Transverse colon (tissue), 4 donors: ENCODE measurements around the gene AK9.

Experiments used
- CTCF ChIP-seq, 5 experiments: fragments of 200-600 bp in 3 of 5; fragments of 450-650 bp in 2 of 5; sonication (generic) in 3 of 5; IDR thresholded peaks; 1 replicate in 2 of 5; 2 replicates in 3 of 5; pipeline ENCODE4 v1.5.1; 2016 to 2017; ENCODE audit warnings: antibody characterized with exemption in 5 of 5, inconsistent platforms in 3 of 5, mild to moderate bottlenecking in 2 of 5, moderate library complexity in 1 of 5
- POLR2A ChIP-seq: fragments of 450-650 bp; IDR thresholded peaks from one replicate; pipeline ENCODE4 v1.6.1; 2016; ENCODE audit warnings: antibody characterized with exemption, mild to moderate bottlenecking, moderate library complexity
- POLR2AphosphoS5 ChIP-seq, 3 donors: sonication (generic); formaldehyde crosslinking; IDR thresholded peaks; one replicate each; pipeline ENCODE4 v1.6.1; 2016; ENCODE audit warnings: antibody characterized with exemption in 3 of 3

GRCh38 chr6:109456111-109456583 lies 234.9 kb downstream of the AK9 start:
- TF ChIP-seq CTCF (IDR thresholded peaks at IDR 0.05) (no peak), POLR2A (no peak), POLR2AphosphoS5 (IDR thresholded peaks at IDR 0.05) (peak in 1 of 3 donors; percentile 49)
